A673 (cell line): ENCODE results near the gene HCK. TPM values are rescaled to one million over a fixed set of nuclear protein-coding genes. Genes with fewer than 3 reads are reported as not detected.

Experiments used
- BruUV-seq: library from RNA; stranded (reverse); fragments of 400-500 nt; replicated peaks from 2 replicates; lab custom pipeline; 2021; lab: Mats Ljungman, UMichigan
- CTCF ChIA-PET: fragments of 300-600 bp; sonication (Branson Sonifier 250); formaldehyde crosslinking; loops from one replicate; lab custom pipeline; 2022; ENCODE audit warnings: antibody characterized with exemption; lab: Charles Lee
- POLR2A ChIA-PET: fragments of 300-600 bp; sonication (Branson Sonifier 250); formaldehyde crosslinking; loops from one replicate; lab custom pipeline; 2022; ENCODE audit warnings: antibody characterized with exemption; ENCODE audit not compliant: low non-redundant PET; lab: Charles Lee
- DNase-seq: peaks from one replicate; pipeline ENCODE4 v3.0.0-alpha.2; 2015; ENCODE audit warnings: low spot score
- H3K27ac ChIP-seq: fragments of 200-600 bp; sonication (generic); 2 replicates; pipeline ENCODE4 v1.5.1; 2016; ENCODE audit warnings: mixed run types, low read depth, mild to moderate bottlenecking, mixed read lengths, antibody characterized with exemption, low read length; ENCODE audit not compliant: poor library complexity, severe bottlenecking
- H3K27me3 ChIP-seq: fragments of 200-600 bp; sonication (generic); replicated peaks from 2 replicates; pipeline ENCODE4 v1.6.1; 2017; ENCODE audit warnings: mixed run types, low read depth, mild to moderate bottlenecking, mixed read lengths, antibody characterized with exemption, low read length; ENCODE audit not compliant: insufficient read depth, poor library complexity
- H3K36me3 ChIP-seq: fragments of 200-600 bp; sonication (generic); 2 replicates; pipeline ENCODE4 v1.6.1; 2016; ENCODE audit warnings: mixed run types, mild to moderate bottlenecking, mixed read lengths, antibody characterized with exemption, low read length; ENCODE audit not compliant: insufficient read depth, poor library complexity, severe bottlenecking
- H3K4me1 ChIP-seq: fragments of 200-600 bp; sonication (generic); 2 replicates; pipeline ENCODE4 v1.6.1; 2017; ENCODE audit warnings: mixed run types, mild to moderate bottlenecking, mixed read lengths, antibody characterized with exemption, low read length; ENCODE audit not compliant: insufficient read depth, poor library complexity, severe bottlenecking
- H3K4me3 ChIP-seq: fragments of 200-600 bp; sonication (generic); 2 replicates; pipeline ENCODE4 v1.5.1; 2016; ENCODE audit warnings: low read depth, mixed run types, mild to moderate bottlenecking, mixed read lengths, low read length; ENCODE audit not compliant: poor library complexity, severe bottlenecking
- H3K9me3 ChIP-seq: fragments of 200-600 bp; sonication (generic); 2 replicates; pipeline ENCODE4 v1.6.1; 2016; ENCODE audit warnings: mixed run types, low read depth, mild to moderate bottlenecking, mixed read lengths, antibody characterized with exemption, low read length; ENCODE audit not compliant: poor library complexity, severe bottlenecking
- EZH2 ChIP-seq: fragments of 200-600 bp; sonication (generic); IDR thresholded peaks from 2 replicates; pipeline ENCODE4 v1.6.1; 2017; ENCODE audit warnings: borderline replicate concordance, low read depth, mild to moderate bottlenecking, mixed read lengths, antibody characterized with exemption, low read length; ENCODE audit not compliant: poor library complexity, severe bottlenecking
- intact Hi-C: fragments of 100-400 bp; cut with micrococcal nuclease; formaldehyde crosslinking; loops from one replicate; pipeline ENCODE4 v1.10.0; 2022; ENCODE audit not compliant: unreplicated experiment
- total RNA-seq: library from RNA; stranded (reverse); gene quantifications from 2 replicates; pipeline ENCODE4 v1.2.3, GENCODE V29; 2021
- TF ChIP-seq, protein P1 (sequence below): fragments of 300-800, 200-600 bp; sonication (generic); conservative IDR thresholded peaks from 2 replicates; pipeline ENCODE4 v1.5.1; 2017; ENCODE audit warnings: low read depth, mild to moderate bottlenecking, antibody characterized with exemption, low read length, moderate library complexity, mixed read lengths

Gene HCK
- total RNA-seq, 1 experiment from 2014 or later = not detected

- peaks cover 3% of the 10 kb centered on the region for H3K27me3 ChIP-seq
- intact Hi-C loops = no loop called here
- ChIA-PET CTCF (no interaction called here), POLR2A (interaction anchor here (0.6 kb wide), 1 partner anchor 75 kb away, joined by 12 read pairs; no protein-coding TSS in a partner anchor)
- peaks cover 5% of the 10 kb centered on the region for H3K4me1 ChIP-seq
- H3K27ac ChIP-seq = no peak overlapping the region
- H3K4me3 ChIP-seq = no peak overlapping the region
- TF ChIP-seq, protein P1, sequence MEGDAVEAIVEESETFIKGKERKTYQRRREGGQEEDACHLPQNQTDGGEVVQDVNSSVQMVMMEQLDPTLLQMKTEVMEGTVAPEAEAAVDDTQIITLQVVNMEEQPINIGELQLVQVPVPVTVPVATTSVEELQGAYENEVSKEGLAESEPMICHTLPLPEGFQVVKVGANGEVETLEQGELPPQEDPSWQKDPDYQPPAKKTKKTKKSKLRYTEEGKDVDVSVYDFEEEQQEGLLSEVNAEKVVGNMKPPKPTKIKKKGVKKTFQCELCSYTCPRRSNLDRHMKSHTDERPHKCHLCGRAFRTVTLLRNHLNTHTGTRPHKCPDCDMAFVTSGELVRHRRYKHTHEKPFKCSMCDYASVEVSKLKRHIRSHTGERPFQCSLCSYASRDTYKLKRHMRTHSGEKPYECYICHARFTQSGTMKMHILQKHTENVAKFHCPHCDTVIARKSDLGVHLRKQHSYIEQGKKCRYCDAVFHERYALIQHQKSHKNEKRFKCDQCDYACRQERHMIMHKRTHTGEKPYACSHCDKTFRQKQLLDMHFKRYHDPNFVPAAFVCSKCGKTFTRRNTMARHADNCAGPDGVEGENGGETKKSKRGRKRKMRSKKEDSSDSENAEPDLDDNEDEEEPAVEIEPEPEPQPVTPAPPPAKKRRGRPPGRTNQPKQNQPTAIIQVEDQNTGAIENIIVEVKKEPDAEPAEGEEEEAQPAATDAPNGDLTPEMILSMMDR = no peak
- no peak for TF ChIP-seq EZH2
- H3K36me3 ChIP-seq = no peaks in the 10 kb centered on the region
- no peak for DNase-seq
- BruUV-seq = no TSS peak
- no peaks in the 10 kb centered on the region for H3K9me3 ChIP-seq
Measured at GRCh38 chr20:32012159-32012688, 39.8 kb upstream of the HCK start.

- Histone ChIP-seq H3K36me3 (no peaks in the 10 kb centered on the region), H3K9me3 (no peaks in the 10 kb centered on the region), H3K27ac (no peak overlapping the region), H3K4me1 (no peaks in the 10 kb centered on the region), H3K4me3 (no peak overlapping the region), H3K27me3 (peaks cover 9% of the 10 kb centered on the region)
- TF ChIP-seq EZH2 = no peak
- TF ChIP-seq, protein P1 = no peak
- intact Hi-C loops = no loop called here
- DNase-seq = no peak
- no TSS peak for BruUV-seq
- CTCF ChIA-PET = interaction anchor here (0.6 kb wide), 1 partner anchor 160 kb away, joined by 12 read pairs; no protein-coding TSS in a partner anchor
- POLR2A ChIA-PET = no interaction called here
Measured at GRCh38 chr20:32013326-32013725, 38.7 kb upstream of the HCK start.

GRCh38 chr20:32017711-32018251, 34.3 kb upstream of the HCK start:
- peaks cover 41% of the 10 kb centered on the region for H3K27me3 ChIP-seq
- intact Hi-C loops = loop anchor here (5.0 kb wide), 1 partner anchor 55 kb away; no protein-coding TSS in a partner anchor
- H3K4me3 ChIP-seq = no peak overlapping the region
- ChIA-PET POLR2A (no interaction called here), CTCF (no interaction called here)
- BruUV-seq = no TSS peak
- no peak overlapping the region for H3K27ac ChIP-seq
- H3K36me3 ChIP-seq = no peaks in the 10 kb centered on the region
- TF ChIP-seq, protein P1 = no peak
- TF ChIP-seq EZH2 = no peak
- no peak for DNase-seq
- no peaks in the 10 kb centered on the region for H3K9me3 ChIP-seq
- H3K4me1 ChIP-seq = peaks cover 5% of the 10 kb centered on the region
